Ishikawa (cell line): ENCODE results near the gene GTF2A1.

ENCODE experiments used
- NFIC ChIP-seq: IDR thresholded peaks from 2 replicates; pipeline ENCODE4 v1.6.1; 2012
- TAF1 ChIP-seq: IDR thresholded peaks from 2 replicates; pipeline ENCODE4 v1.6.1; 2012; ENCODE audit warnings: low read depth, mild to moderate bottlenecking

GRCh38 chr14:81162941-81163340 is 57.8 kb downstream of the GTF2A1 start:
- TF ChIP-seq NFIC (no peak), TAF1 (no peak)
